ENCODE measurements around the gene TENT5C.

Gene TENT5C

DNA sequence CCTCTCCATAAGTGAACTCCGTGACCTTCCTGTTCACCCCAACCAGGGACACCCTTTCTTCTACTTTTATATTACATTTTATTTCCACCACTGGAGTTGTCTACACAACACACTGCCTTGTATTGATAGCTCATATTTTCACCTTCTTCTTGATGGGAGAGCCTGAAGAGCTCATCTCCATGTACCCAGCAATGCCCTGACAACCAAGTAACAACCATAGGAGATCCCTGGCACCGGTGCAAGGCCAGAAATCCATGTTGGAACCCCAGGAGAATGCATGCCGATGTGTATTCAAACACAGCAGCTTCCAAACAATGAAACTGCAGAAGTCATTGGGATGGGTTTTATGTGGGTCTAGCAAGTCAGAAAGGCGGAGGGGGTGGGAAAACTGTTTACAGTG lies 15.5 kb downstream of the TENT5C start:
- H3K36me3 ChIP-seq (ENCODE audit: insufficient read depth, low read length) = peaks cover 16% of the 10 kb centered on the region
- TF ChIP-seq, protein P1, sequence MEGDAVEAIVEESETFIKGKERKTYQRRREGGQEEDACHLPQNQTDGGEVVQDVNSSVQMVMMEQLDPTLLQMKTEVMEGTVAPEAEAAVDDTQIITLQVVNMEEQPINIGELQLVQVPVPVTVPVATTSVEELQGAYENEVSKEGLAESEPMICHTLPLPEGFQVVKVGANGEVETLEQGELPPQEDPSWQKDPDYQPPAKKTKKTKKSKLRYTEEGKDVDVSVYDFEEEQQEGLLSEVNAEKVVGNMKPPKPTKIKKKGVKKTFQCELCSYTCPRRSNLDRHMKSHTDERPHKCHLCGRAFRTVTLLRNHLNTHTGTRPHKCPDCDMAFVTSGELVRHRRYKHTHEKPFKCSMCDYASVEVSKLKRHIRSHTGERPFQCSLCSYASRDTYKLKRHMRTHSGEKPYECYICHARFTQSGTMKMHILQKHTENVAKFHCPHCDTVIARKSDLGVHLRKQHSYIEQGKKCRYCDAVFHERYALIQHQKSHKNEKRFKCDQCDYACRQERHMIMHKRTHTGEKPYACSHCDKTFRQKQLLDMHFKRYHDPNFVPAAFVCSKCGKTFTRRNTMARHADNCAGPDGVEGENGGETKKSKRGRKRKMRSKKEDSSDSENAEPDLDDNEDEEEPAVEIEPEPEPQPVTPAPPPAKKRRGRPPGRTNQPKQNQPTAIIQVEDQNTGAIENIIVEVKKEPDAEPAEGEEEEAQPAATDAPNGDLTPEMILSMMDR (IDR thresholded peaks at IDR 0.05; ENCODE audit: low read length) = no peak
- no peak for TF ChIP-seq EZH2 (IDR thresholded peaks at IDR 0.05; ENCODE audit: borderline replicate concordance, low read length)
- H2AFZ ChIP-seq (ENCODE audit: low read length) = no peak overlapping the region
- H4K20me1 ChIP-seq (ENCODE audit: insufficient read depth, low read length) = no peaks in the 10 kb centered on the region
- H3K79me2 ChIP-seq (ENCODE audit: insufficient read depth, low read length) = no peaks in the 10 kb centered on the region
- H3K9ac ChIP-seq (ENCODE audit: low read length) = no peak overlapping the region
- H3K4me3 ChIP-seq (ENCODE audit: low read depth, low read length, poor library complexity, severe bottlenecking) = no peak overlapping the region
- no peak overlapping the region for H3K27ac ChIP-seq (ENCODE audit: low read depth, low read length, poor library complexity, severe bottlenecking)
- no peaks in the 10 kb centered on the region for H3K9me3 ChIP-seq (ENCODE audit: low read length)
- no peaks in the 10 kb centered on the region for H3F3A ChIP-seq (ENCODE audit: insufficient read depth, low read length)
- peaks cover 37% of the 10 kb centered on the region for H3K4me1 ChIP-seq (ENCODE audit: insufficient read depth, low read length, severe bottlenecking)
- H3K27me3 ChIP-seq (ENCODE audit: insufficient read depth, low read length) = no peaks in the 10 kb centered on the region
- H3K9me2 ChIP-seq (ENCODE audit: low read depth, low read length) = no peaks in the 10 kb centered on the region
- no peak overlapping the region for H3K4me2 ChIP-seq (ENCODE audit: low read length)

DNA sequence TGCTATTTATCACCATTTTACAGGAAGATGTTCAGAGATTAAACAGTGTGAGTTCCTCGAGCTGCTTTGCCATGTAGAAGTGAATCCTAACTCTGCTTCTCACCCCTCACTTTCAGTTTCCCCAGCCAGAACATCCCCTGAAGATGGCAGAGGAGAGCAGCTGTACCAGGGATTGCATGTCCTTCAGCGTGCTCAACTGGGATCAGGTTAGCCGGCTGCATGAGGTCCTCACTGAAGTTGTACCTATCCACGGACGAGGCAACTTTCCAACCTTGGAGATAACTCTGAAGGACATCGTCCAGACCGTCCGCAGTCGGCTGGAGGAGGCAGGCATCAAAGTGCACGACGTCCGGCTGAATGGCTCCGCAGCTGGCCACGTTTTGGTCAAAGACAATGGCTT lies 16.9 kb downstream of the TENT5C start:
- Histone ChIP-seq H3K9me2 (ENCODE audit: low read depth, low read length) (no peaks in the 10 kb centered on the region), H3K9ac (ENCODE audit: low read length) (no peak overlapping the region), H2AFZ (ENCODE audit: low read length) (no peak overlapping the region), H3K36me3 (ENCODE audit: insufficient read depth, low read length) (peaks cover 16% of the 10 kb centered on the region), H3K4me3 (ENCODE audit: low read depth, low read length, poor library complexity, severe bottlenecking) (no peak overlapping the region), H3K9me3 (ENCODE audit: low read length) (no peaks in the 10 kb centered on the region), H3K4me1 (ENCODE audit: insufficient read depth, low read length, severe bottlenecking) (peaks cover 37% of the 10 kb centered on the region), H3K4me2 (ENCODE audit: low read length) (no peak overlapping the region; the same call in 1 of the 2 replicates), H3K79me2 (ENCODE audit: insufficient read depth, low read length) (no peaks in the 10 kb centered on the region), H3K27ac (ENCODE audit: low read depth, low read length, poor library complexity, severe bottlenecking) (no peak overlapping the region), H3K27me3 (ENCODE audit: insufficient read depth, low read length) (no peaks in the 10 kb centered on the region), H3F3A (ENCODE audit: insufficient read depth, low read length) (no peaks in the 10 kb centered on the region), H4K20me1 (ENCODE audit: insufficient read depth, low read length) (no peaks in the 10 kb centered on the region)
- TF ChIP-seq, protein P1 (IDR thresholded peaks at IDR 0.05; ENCODE audit: low read length) = no peak
- TF ChIP-seq EZH2 (IDR thresholded peaks at IDR 0.05; ENCODE audit: borderline replicate concordance, low read length) = no peak

DNA sequence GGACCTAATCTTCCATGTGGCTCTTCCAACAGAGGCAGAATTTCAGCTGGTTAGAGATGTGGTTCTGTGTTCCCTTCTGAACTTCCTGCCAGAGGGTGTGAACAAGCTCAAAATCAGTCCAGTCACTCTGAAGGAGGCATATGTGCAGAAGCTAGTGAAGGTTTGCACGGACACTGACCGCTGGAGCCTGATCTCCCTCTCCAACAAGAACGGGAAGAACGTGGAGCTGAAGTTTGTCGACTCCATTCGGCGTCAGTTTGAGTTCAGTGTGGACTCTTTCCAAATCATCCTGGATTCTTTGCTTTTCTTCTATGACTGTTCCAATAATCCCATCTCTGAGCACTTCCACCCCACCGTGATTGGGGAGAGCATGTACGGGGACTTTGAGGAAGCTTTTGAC lies 17.3 kb downstream of the TENT5C start:
- Histone ChIP-seq H3K4me1 (ENCODE audit: insufficient read depth, low read length, severe bottlenecking) (peaks cover 37% of the 10 kb centered on the region), H3K27me3 (ENCODE audit: insufficient read depth, low read length) (no peaks in the 10 kb centered on the region), H2AFZ (ENCODE audit: low read length) (no peak overlapping the region), H3F3A (ENCODE audit: insufficient read depth, low read length) (no peaks in the 10 kb centered on the region), H3K36me3 (ENCODE audit: insufficient read depth, low read length) (peaks cover 16% of the 10 kb centered on the region), H3K4me2 (ENCODE audit: low read length) (no peak overlapping the region), H3K9ac (ENCODE audit: low read length) (no peak overlapping the region), H3K4me3 (ENCODE audit: low read depth, low read length, poor library complexity, severe bottlenecking) (no peak overlapping the region), H3K27ac (ENCODE audit: low read depth, low read length, poor library complexity, severe bottlenecking) (no peak overlapping the region), H3K79me2 (ENCODE audit: insufficient read depth, low read length) (no peaks in the 10 kb centered on the region), H4K20me1 (ENCODE audit: insufficient read depth, low read length) (no peaks in the 10 kb centered on the region), H3K9me2 (ENCODE audit: low read depth, low read length) (no peaks in the 10 kb centered on the region), H3K9me3 (ENCODE audit: low read length) (no peaks in the 10 kb centered on the region)
- TF ChIP-seq, protein P1 (IDR thresholded peaks at IDR 0.05; ENCODE audit: low read length) = no peak
- no peak for TF ChIP-seq EZH2 (IDR thresholded peaks at IDR 0.05; ENCODE audit: borderline replicate concordance, low read length)

Measured in OCI-LY1 (cell line).